Pancreas (tissue), 10 donors: ENCODE results near the gene PXT1. TPM values are rescaled to one million over a fixed set of nuclear protein-coding genes. Genes with fewer than 3 reads are reported as not detected.

Experiments used
- ATAC-seq, 4 donors: fragments of 200-7000 bp; cut with Tn5 transposase; one replicate each; pipeline versions ENCODE4 v1.8.0 to v1.9.1; 2020; ENCODE audit warnings: mild to moderate bottlenecking in 4 of 4, moderate library complexity in 4 of 4
- DNase-seq, 6 donors: peaks; one replicate each; pipeline ENCODE4 v3.0.0-alpha.2; 2020
- FAIRE-seq: peaks from 2 replicates; lab custom pipeline; 2012; peaks lifted over from hg19 to GRCh38; lab: Jason Lieb, UNC
- H3K27ac ChIP-seq, 4 donors: fragments of 200-600 bp; sonication (generic); 1 replicate in 3 of 4; 2 replicates in 1 of 4; pipeline versions ENCODE4 v1.5.0 to v1.8.0; 2020
- H3K27me3 ChIP-seq, 4 donors: fragments of 200-600 bp; one replicate each; pipeline ENCODE4 v1.8.0; 2021
- H3K36me3 ChIP-seq, 3 donors: fragments of 200-600 bp; sonication (generic) in 1 of 3; one replicate each; pipeline versions ENCODE4 v1.5.0 to v1.8.0; 2020 to 2021
- H3K4me1 ChIP-seq, 3 donors: fragments of 200-600 bp; one replicate each; pipeline ENCODE4 v1.8.0; 2021
- H3K4me3 ChIP-seq, 4 donors: fragments of 200-600 bp; sonication (generic) in 2 of 4; one replicate each; pipeline versions ENCODE4 v1.5.0 to v1.8.0; 2020 to 2021
- H3K9me3 ChIP-seq, 4 donors: fragments of 200-600 bp; one replicate each; pipeline ENCODE4 v1.8.0; 2021
- WGBS, 2 donors: extraction: QIAGEN DNeasy Blood & Tissue Kit; methylation state at CpG; one replicate each; pipeline ENCODE4 v1.1.7; 2013; 5-methylcytosine and 5-hydroxymethylcytosine counted together
- intact Hi-C, 3 donors: fragments of 100-400 bp; cut with DNase I; formaldehyde crosslinking; loops; one replicate each; pipeline versions ENCODE4 v1.11.1 to v1.14.2; 2022
- polyA plus RNA-seq, 2 donors: library from polyadenylated mRNA; stranded (reverse); fragments of 200-250 nt; gene quantifications; one replicate each; pipeline ENCODE4 v1.2.3, GENCODE V29; 2013
- total RNA-seq, 6 donors: library from RNA; stranded (reverse); fragmentation: NEBNext Ultra II Directional in 4 of 6; extraction: Animal tissue kit (Norgen Biotek cat#: 25700) in 4 of 6; gene quantifications; one replicate each; pipeline versions ENCODE4 v1.2.1 to v1.2.4, GENCODE V29; 2021 to 2023
- TF ChIP-seq, protein P1 (sequence below), 4 donors: fragments of 200-600 bp; sonication (generic) in 3 of 4; IDR thresholded peaks; one replicate each; pipeline versions ENCODE4 v1.5.0 to v1.8.0; 2021; ENCODE audit warnings: antibody characterized with exemption in 4 of 4
- donor health status: healthy with polysubstance abuse.
- donor health status: DM: no; HTN: no; CAD: no; lungs with moderate emphysema.
- donor health status: DM: no; HTN: no; CAD: no.
- donor health status: control.
- donor health status: control.
- donor health status: Bipolar disorder and iron deficiency.
- donor health status: DM: yes; HTN: yes; CAD: no.
- donor health status: DM: no; HTN: no; CAD: no.
- donor health status: DM: no; HTN: no; CAD: no.
- donor health status: DM: yes; HTN: yes; CAD: no.

The PXT1 gene
- not detected for total RNA-seq
- polyA plus RNA-seq = not detected

- no peaks in the 10 kb centered on the region for H3K9me3 ChIP-seq
- peaks cover 11 to 31% (median 30%) of the 10 kb centered on the region in 3 donors for H3K4me1 ChIP-seq
- peak within 1 kb of the TSS; percentile 93 to 97 (median 96) for H3K27ac ChIP-seq
- ATAC-seq (peak; percentile 87 to 93 (median 92)), FAIRE-seq (no peak), DNase-seq (peak; percentile 86 to 94 (median 88))
- H3K36me3 ChIP-seq = no peaks in the 10 kb centered on the region
- peak within 1 kb of the TSS; percentile 75 to 92 (median 84) for H3K4me3 ChIP-seq
- intact Hi-C loops = no loop called here
- WGBS, 2 donors = 1% methylated on average over 88 to 91 of the region's 91 CpGs
- no peaks in the 10 kb centered on the region for H3K27me3 ChIP-seq
- TF ChIP-seq, protein P1, sequence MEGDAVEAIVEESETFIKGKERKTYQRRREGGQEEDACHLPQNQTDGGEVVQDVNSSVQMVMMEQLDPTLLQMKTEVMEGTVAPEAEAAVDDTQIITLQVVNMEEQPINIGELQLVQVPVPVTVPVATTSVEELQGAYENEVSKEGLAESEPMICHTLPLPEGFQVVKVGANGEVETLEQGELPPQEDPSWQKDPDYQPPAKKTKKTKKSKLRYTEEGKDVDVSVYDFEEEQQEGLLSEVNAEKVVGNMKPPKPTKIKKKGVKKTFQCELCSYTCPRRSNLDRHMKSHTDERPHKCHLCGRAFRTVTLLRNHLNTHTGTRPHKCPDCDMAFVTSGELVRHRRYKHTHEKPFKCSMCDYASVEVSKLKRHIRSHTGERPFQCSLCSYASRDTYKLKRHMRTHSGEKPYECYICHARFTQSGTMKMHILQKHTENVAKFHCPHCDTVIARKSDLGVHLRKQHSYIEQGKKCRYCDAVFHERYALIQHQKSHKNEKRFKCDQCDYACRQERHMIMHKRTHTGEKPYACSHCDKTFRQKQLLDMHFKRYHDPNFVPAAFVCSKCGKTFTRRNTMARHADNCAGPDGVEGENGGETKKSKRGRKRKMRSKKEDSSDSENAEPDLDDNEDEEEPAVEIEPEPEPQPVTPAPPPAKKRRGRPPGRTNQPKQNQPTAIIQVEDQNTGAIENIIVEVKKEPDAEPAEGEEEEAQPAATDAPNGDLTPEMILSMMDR (IDR thresholded peaks at IDR 0.05) = no peak
Measured at GRCh38 chr6:36442671-36443470, at the start of gene PXT1, which contains the start of gene KCTD20. Gene PXT1, minus strand, starts transcription at chr6:36442854. Its CDS starts 16,772 bp downstream, at chr6:36426082. Gene KCTD20, plus strand, starts transcription at chr6:36443000. Its CDS starts 27,098 bp downstream, at chr6:36470098.

DNA sequence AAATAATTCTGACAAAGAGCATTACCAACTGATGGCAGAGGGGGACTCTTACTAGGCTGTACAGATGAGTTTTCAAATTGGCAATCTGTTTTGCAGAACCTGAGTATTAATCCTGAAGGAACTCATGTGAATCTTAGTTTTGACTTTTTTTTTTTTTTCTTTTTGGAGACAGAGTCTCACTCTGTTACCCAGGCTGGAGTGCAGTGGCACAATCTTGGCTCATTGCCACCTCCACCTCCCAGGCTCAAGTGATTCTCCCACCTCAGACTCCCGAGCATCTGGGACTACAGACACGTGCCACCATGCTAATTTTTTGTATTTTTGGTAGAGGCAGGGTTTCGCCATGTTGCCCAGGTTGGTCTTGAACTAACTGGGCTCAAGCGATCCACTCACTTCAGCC is 49.4 kb upstream of the PXT1 start:
- intact Hi-C loops = no loop called here
- Histone ChIP-seq H3K9me3 (no peaks in the 10 kb centered on the region), H3K27me3 (no peaks in the 10 kb centered on the region), H3K4me1 (no peaks in the 10 kb centered on the region), H3K27ac (no peak overlapping the region), H3K4me3 (no peak overlapping the region), H3K36me3 (peaks cover 0 to 41% (median 2%) of the 10 kb centered on the region in 3 donors)
- DNase-seq (no peak), FAIRE-seq (no peak), ATAC-seq (peak in 1 of 4 donors; percentile 12)
- 73 to 75% methylated on average over 4 of the region's 4 CpGs for WGBS, 2 donors
- TF ChIP-seq, protein P1 (IDR thresholded peaks at IDR 0.05) = no peak

DNA sequence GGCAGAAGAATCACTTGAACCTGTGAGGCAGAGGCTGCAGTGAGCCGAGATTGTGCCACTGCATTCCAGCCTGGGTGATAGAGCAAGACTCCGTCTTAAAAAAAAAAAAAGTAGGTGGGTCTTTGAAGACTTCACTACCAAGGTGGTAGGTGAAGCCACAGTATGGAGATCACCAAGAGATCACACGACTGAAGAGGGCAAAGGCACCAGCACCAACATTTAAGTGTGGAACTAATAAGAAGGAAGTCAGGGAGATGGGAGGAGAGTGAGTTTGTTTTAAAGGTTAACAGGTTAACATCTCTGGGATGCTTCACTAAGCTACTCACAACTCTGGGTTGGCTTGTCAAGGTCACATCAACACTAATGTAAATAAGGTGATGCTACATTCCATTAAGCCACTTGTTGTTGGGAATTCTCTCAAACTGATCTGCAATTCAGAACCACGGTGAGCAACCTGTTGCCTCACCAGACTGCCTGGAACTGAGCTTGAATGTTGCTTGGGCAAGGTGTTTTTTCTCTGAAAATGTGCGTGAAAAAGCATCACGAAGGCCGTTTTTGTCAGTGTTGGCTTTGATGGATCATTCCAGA is 48.8 kb upstream of the PXT1 start:
- peaks cover 0 to 39% (median 6%) of the 10 kb centered on the region in 3 donors for H3K36me3 ChIP-seq
- H3K9me3 ChIP-seq = no peaks in the 10 kb centered on the region
- intact Hi-C loops = no loop called here
- no peaks in the 10 kb centered on the region for H3K27me3 ChIP-seq
- H3K27ac ChIP-seq = no peak overlapping the region
- ATAC-seq = peak in 1 of 4 donors; percentile 22
- DNase-seq = no peak
- TF ChIP-seq, protein P1 (IDR thresholded peaks at IDR 0.05) = no peak
- 80 to 84% methylated on average over 7 of the region's 7 CpGs for WGBS, 2 donors
- no peaks in the 10 kb centered on the region for H3K4me1 ChIP-seq
- no peak for FAIRE-seq
- H3K4me3 ChIP-seq = no peak overlapping the region

DNA sequence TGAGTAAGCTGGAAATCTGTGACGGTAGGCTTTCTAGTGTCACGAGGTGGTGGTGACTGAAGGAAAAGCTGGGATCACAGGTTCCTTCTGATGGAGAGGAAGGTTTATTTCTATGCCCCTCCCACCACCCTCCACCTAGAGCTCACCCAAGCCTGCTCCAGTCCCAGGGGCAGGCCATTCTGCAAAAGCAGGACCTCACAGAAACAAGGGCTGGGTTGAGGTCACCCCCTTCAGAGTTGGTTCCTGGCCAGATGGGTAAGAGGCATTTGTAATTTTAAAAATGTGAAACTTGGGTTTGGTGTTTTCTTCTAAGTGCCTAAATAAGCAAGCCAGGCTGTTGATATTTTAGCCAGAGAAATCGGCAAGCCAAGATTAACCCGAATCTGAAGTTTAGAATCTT is 46.8 kb upstream of the PXT1 start:
- Histone ChIP-seq H3K9me3 (no peaks in the 10 kb centered on the region), H3K4me1 (no peaks in the 10 kb centered on the region), H3K4me3 (no peak overlapping the region), H3K27ac (no peak overlapping the region), H3K27me3 (no peaks in the 10 kb centered on the region), H3K36me3 (peaks cover 0 to 33% (median 6%) of the 10 kb centered on the region in 3 donors)
- TF ChIP-seq, protein P1 (IDR thresholded peaks at IDR 0.05) = no peak
- ATAC-seq (no peak), FAIRE-seq (no peak), DNase-seq (no peak)
- WGBS, 2 donors = 86 to 95% methylated on average over 4 of the region's 4 CpGs
- intact Hi-C loops = no loop called here
